GM23248 (cell line): ENCODE data around the gene TCF7L2. TPM values are rescaled to one million over a fixed set of nuclear protein-coding genes. Genes with fewer than 3 reads are reported as not detected.

Source experiments
- DNase-seq: peaks from one replicate; pipeline ENCODE4 v3.0.0-alpha.2; 2015
- H2AFZ ChIP-seq: fragments of 200-600 bp; sonication (generic); 2 replicates; pipeline ENCODE4 v1.6.1; 2016; ENCODE audit warnings: antibody characterized with exemption
- H3F3A ChIP-seq: fragments of 200-600 bp; sonication (generic); 2 replicates; pipeline ENCODE4 v1.6.1; 2016; ENCODE audit warnings: mild to moderate bottlenecking, antibody characterized with exemption, mixed run types; ENCODE audit not compliant: insufficient read depth
- H3K27ac ChIP-seq: fragments of 200-600 bp; sonication (generic); 2 replicates; pipeline ENCODE4 v1.5.1; 2016; ENCODE audit warnings: mild to moderate bottlenecking
- H3K27me3 ChIP-seq: fragments of 200-600 bp; sonication (generic); replicated peaks from 2 replicates; pipeline ENCODE4 v1.6.1; 2016; ENCODE audit warnings: mild to moderate bottlenecking; ENCODE audit not compliant: insufficient read depth
- H3K36me3 ChIP-seq: fragments of 200-600 bp; sonication (generic); 2 replicates; pipeline ENCODE4 v1.6.1; 2016; ENCODE audit warnings: low read depth, mild to moderate bottlenecking
- H3K4me1 ChIP-seq: fragments of 200-600 bp; sonication (generic); 2 replicates; pipeline ENCODE4 v1.6.1; 2016; ENCODE audit warnings: mild to moderate bottlenecking; ENCODE audit not compliant: insufficient read depth
- H3K4me2 ChIP-seq: fragments of 200-600 bp; sonication (generic); one replicate; pipeline ENCODE4 v1.6.1; 2016; ENCODE audit warnings: mild to moderate bottlenecking; ENCODE audit not compliant: unreplicated experiment
- H3K4me3 ChIP-seq: fragments of 200-600 bp; sonication (generic); 2 replicates; pipeline ENCODE4 v1.5.1; 2016; ENCODE audit warnings: mild to moderate bottlenecking
- H3K79me2 ChIP-seq: fragments of 200-600 bp; sonication (generic); 2 replicates; pipeline ENCODE4 v1.6.1; 2016; ENCODE audit warnings: mild to moderate bottlenecking; ENCODE audit not compliant: insufficient read depth
- H3K9ac ChIP-seq: fragments of 200-600 bp; sonication (generic); 2 replicates; pipeline ENCODE4 v1.6.1; 2016; ENCODE audit warnings: mild to moderate bottlenecking
- H3K9me2 ChIP-seq: fragments of 200-600 bp; sonication (generic); 2 replicates; pipeline ENCODE4 v1.6.1; 2016; ENCODE audit warnings: mixed run types, mild to moderate bottlenecking, moderate library complexity; ENCODE audit not compliant: insufficient read depth
- H3K9me3 ChIP-seq: fragments of 200-600 bp; sonication (generic); one replicate; pipeline ENCODE4 v1.6.1; 2017; ENCODE audit warnings: low read depth
- H4K20me1 ChIP-seq: fragments of 200-600 bp; sonication (generic); 2 replicates; pipeline ENCODE4 v1.6.0; 2016; ENCODE audit not compliant: insufficient read depth
- EZH2 ChIP-seq: fragments of 200-600 bp; sonication (generic); IDR thresholded peaks from 2 replicates; pipeline ENCODE4 v1.6.1; 2018; ENCODE audit warnings: antibody characterized with exemption, mild to moderate bottlenecking; ENCODE audit not compliant: insufficient read depth, poor library complexity, severe bottlenecking
- EZH2phosphoT487 ChIP-seq: fragments of 200-600 bp; sonication (generic); IDR thresholded peaks from 2 replicates; pipeline ENCODE4 v1.6.1; 2018; ENCODE audit warnings: antibody characterized with exemption, moderate library complexity, mild to moderate bottlenecking, low read depth; ENCODE audit not compliant: insufficient read depth
- WGBS, 2 experiments: methylation state at CpG; one replicate each; pipeline ENCODE4 v1.1.6; 2015 to 2017; ENCODE audit warnings: low lambda C conversion rate in 2 of 2, low coverage in 1 of 2; ENCODE audit errors: missing lambda C conversion rate in 2 of 2; 5-methylcytosine and 5-hydroxymethylcytosine counted together
- in situ Hi-C: fragments of 300-500 bp; cut with MboI; formaldehyde crosslinking; loops from 2 replicates; pipeline ENCODE4 v1.15.0; 2020
- polyA plus RNA-seq: library from polyadenylated mRNA; unstranded; fragments of >200 nt; fragmentation: Nextera tagmentation; extraction: Ambion mirVana; gene quantifications from 2 replicates; pipeline ENCODE4 v1.2.1, GENCODE V29; 2016
- total RNA-seq: library from RNA; depleted of rRNA; stranded (reverse); fragments of >200 nt; shearing (Covaris generic); gene quantifications from 2 replicates; pipeline ENCODE4 v1.2.3, GENCODE V29; 2014

TCF7L2 gene
- total and polyA plus RNA-seq, 2 experiments from 2014 or later = 6.2 to 19.3 TPM

GRCh38 chr10:112989826-112990225, 39.8 kb downstream of the TCF7L2 start:
- TF ChIP-seq EZH2 (no peak), EZH2phosphoT487 (no peak)
- Histone ChIP-seq H3K9me2 (no peaks in the 10 kb centered on the region), H3K27ac (no peak overlapping the region), H3K27me3 (no peaks in the 10 kb centered on the region), H3K36me3 (no peaks in the 10 kb centered on the region), H3F3A (peaks cover 38% of the 10 kb centered on the region), H3K9ac (no peak overlapping the region), H3K4me1 (peaks cover 32% of the 10 kb centered on the region), H3K4me3 (no peak overlapping the region), H3K79me2 (peaks cover 98% of the 10 kb centered on the region), H3K9me3 (no peaks in the 10 kb centered on the region), H4K20me1 (peaks cover 8% of the 10 kb centered on the region; the same call in 1 of the 2 replicates), H3K4me2 (no peak overlapping the region), H2AFZ (no peak overlapping the region)
- in situ Hi-C loops = no loop called here
- no peak for DNase-seq
- 74 to 79% methylated on average over 5 of the region's 5 CpGs for WGBS, 2 experiments

DNA sequence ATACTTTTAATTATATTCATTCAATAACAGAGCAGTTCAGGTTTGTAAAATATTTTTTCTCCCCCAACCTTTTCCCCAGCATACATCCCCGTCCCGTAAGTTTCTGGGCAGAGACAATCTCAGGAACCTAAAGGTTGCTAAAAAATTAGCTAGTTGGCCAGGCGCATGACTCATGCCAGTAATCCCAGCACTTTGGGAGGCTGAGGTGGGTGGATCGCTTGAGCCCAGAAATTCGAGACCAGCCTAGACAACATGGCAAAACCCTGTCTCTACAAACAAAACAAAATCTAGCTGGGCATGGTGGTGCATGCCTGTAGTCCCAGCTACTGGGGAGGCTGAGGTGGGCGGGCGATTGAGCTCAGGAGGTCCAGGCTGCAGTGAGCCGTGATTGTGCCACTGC, 40.2 kb downstream of the TCF7L2 start:
- no peaks in the 10 kb centered on the region for H3K9me3 ChIP-seq
- H3K4me2 ChIP-seq = no peak overlapping the region
- no peaks in the 10 kb centered on the region for H3K27me3 ChIP-seq
- peaks cover 3% of the 10 kb centered on the region; the same call in 1 of the 2 replicates for H4K20me1 ChIP-seq
- no peaks in the 10 kb centered on the region for H3K9me2 ChIP-seq
- H2AFZ ChIP-seq = no peak overlapping the region
- H3K4me3 ChIP-seq = no peak overlapping the region
- H3K9ac ChIP-seq = no peak overlapping the region
- H3F3A ChIP-seq = peaks cover 34% of the 10 kb centered on the region
- DNase-seq = peak; percentile 44
- in situ Hi-C loops = no loop called here
- H3K4me1 ChIP-seq = peaks cover 28% of the 10 kb centered on the region
- TF ChIP-seq EZH2phosphoT487 (no peak), EZH2 (no peak)
- WGBS, 2 experiments = 78 to 84% methylated on average over 8 of the region's 8 CpGs
- peaks cover 98% of the 10 kb centered on the region for H3K79me2 ChIP-seq
- no peak overlapping the region for H3K27ac ChIP-seq
- no peaks in the 10 kb centered on the region for H3K36me3 ChIP-seq

- 87 to 90% methylated on average over 19 of the region's 19 CpGs for WGBS, 2 experiments
- H3K4me2 ChIP-seq = no peak overlapping the region
- H4K20me1 ChIP-seq = no peaks in the 10 kb centered on the region; the same call in 1 of the 2 replicates
- H3K4me1 ChIP-seq = peaks cover 10% of the 10 kb centered on the region
- H3K9me2 ChIP-seq = no peaks in the 10 kb centered on the region
- no peaks in the 10 kb centered on the region for H3K9me3 ChIP-seq
- no peaks in the 10 kb centered on the region for H3K27me3 ChIP-seq
- no peak overlapping the region for H2AFZ ChIP-seq
- no peak overlapping the region for H3K4me3 ChIP-seq
- TF ChIP-seq EZH2phosphoT487 (no peak), EZH2 (no peak)
- peaks cover 99% of the 10 kb centered on the region for H3K79me2 ChIP-seq
- no peaks in the 10 kb centered on the region for H3K36me3 ChIP-seq
- DNase-seq = no peak
- H3K27ac ChIP-seq = no peak overlapping the region
- H3F3A ChIP-seq = peaks cover 16% of the 10 kb centered on the region
- in situ Hi-C loops = no loop called here
- no peak overlapping the region for H3K9ac ChIP-seq
Measured at GRCh38 chr10:112991888-112992491, 41.9 kb downstream of the TCF7L2 start.

DNA sequence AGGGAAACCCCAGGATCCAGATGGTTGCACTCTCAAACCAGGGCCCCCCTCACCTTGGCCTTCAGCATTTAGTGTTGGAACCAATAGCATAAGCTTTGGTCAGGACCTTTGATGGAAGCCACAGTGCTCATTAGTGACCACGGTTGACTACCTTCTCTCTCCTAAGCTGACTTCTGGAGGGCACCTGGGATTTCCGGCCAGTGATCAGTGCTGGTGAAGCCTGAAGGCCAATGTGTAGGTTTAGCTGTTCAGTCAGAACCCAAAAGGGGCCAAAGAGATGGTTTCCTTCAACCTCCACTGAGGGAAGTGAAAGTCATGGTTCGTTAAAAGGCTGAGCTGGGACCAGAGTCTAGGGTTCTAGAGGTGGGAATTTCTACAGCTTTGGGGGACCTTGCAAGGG, 46.4 kb downstream of the TCF7L2 start:
- Histone ChIP-seq H3K27ac (no peak overlapping the region), H3K36me3 (no peaks in the 10 kb centered on the region), H3K9me3 (no peaks in the 10 kb centered on the region), H3K4me2 (no peak overlapping the region), H3K27me3 (no peaks in the 10 kb centered on the region), H3K79me2 (peaks cover 99% of the 10 kb centered on the region), H2AFZ (no peak overlapping the region), H3K4me3 (no peak overlapping the region), H3F3A (peaks cover 7% of the 10 kb centered on the region; the same call in 1 of the 2 replicates), H3K9ac (no peak overlapping the region), H4K20me1 (peaks cover 25% of the 10 kb centered on the region; the same call in 1 of the 2 replicates), H3K4me1 (peaks cover 4% of the 10 kb centered on the region), H3K9me2 (no peaks in the 10 kb centered on the region)
- in situ Hi-C loops = no loop called here
- no peak for TF ChIP-seq EZH2
- no peak for TF ChIP-seq EZH2phosphoT487
- no peak for DNase-seq
- 92 to 95% methylated on average over 3 of the region's 3 CpGs for WGBS, 2 experiments

GRCh38 chr10:112999102-112999501, 49.1 kb downstream of the TCF7L2 start:
- WGBS, 2 experiments = 99 to 100% methylated on average over 4 of the region's 4 CpGs
- Histone ChIP-seq H3K9me2 (no peaks in the 10 kb centered on the region), H3F3A (peaks cover 10% of the 10 kb centered on the region; the same call in 1 of the 2 replicates), H3K27me3 (no peaks in the 10 kb centered on the region), H3K27ac (no peak overlapping the region), H3K9ac (no peak overlapping the region), H3K79me2 (peaks cover 99% of the 10 kb centered on the region), H3K9me3 (no peaks in the 10 kb centered on the region), H4K20me1 (peaks cover 44% of the 10 kb centered on the region), H3K36me3 (no peaks in the 10 kb centered on the region), H2AFZ (no peak overlapping the region), H3K4me2 (no peak overlapping the region), H3K4me1 (peaks cover 10% of the 10 kb centered on the region), H3K4me3 (no peak overlapping the region)
- in situ Hi-C loops = no loop called here
- no peak for TF ChIP-seq EZH2phosphoT487
- no peak for DNase-seq
